GM04504 (cell line): Measurements from ENCODE around the gene MT3.

Experiments
- DNase-seq: peaks from one replicate; pipeline ENCODE4 v3.0.0-alpha.2; 2012; ENCODE audit warnings: low read depth

Gene MT3

GRCh38 chr16:56589141-56590039 lies at the start of gene MT3:
Gene MT3 (plus strand): TSS chr16:56589528. CDS start chr16:56589591, 63 bp downstream.
- no peak for DNase-seq

DNA sequence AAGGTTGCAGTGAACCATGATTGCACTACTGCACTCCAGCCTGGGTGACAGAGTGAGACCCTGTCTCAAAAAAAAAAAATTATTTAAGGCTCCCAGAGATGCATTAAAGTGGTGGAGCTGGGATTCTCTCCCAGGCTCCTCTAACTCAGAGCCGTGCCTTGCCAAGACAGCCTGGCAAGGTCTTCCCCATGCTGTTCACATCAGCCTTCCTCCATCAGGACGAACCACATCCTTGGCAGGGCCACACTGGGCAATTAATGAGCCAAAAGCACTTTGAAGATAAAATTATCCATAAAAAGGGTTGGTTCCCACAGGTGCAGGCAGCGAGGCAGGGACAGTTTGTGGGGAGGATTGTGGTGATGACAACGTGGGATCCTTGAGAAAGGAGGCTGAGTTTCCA lies 49.7 kb upstream of the MT3 start:
- DNase-seq: no peak

- no peak for DNase-seq
Observed at GRCh38 chr16:56542039-56542438, 47.3 kb upstream of the MT3 start.

GRCh38 chr16:56547120-56547948 lies 42.0 kb upstream of the MT3 start:
- DNase-seq: no peak

DNA sequence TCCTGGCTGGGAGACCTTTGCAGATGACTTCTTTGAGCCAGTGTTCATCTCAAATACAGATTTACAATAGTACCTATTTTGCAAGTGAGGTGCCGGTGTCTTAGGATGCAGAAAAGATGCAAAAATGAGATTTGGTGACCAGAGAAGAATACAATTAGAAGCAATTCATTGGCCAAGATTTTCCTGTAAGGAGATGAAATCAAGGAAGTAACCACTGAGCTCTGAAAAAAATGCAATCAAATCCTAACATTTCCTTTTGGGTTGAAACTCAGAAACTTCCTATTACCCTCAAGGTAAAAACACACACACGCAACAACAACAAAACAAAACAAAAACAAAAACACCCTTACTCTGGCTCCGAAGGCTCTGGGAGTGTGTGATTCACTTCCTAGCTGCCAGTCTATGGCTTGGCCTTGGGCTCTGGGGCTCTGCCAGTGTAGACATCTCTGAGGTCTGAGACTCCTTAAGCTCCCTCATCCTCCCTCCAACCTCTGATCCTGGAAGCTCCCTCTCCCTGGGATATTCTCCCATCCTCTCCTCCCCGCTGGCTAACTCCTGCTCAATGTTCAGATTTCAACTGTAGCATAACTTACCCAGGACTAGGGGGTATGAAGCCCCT lies 41.3 kb upstream of the MT3 start:
- DNase-seq: no peak

DNA sequence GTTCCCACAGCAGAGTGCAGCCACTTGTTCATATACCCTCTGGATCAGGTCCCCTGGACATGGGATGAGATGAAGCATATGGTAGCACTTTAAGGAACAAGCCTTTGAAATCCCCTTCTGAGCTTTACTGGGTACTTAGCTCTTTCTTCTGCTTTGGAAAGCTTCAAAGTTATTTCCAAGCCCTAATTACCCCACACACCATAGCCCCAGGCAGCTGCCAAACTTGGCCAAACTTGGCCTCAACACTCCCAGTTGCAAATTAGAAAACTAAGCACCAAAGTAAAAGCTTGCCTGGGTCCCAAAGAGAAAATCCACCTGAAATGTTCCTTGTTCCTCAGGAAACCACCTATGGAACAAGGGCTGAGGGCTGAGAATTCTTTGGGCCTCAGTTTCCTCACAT lies 40.2 kb upstream of the MT3 start:
- DNase-seq: no peak

GRCh38 chr16:56549744-56550385 lies 39.5 kb upstream of the MT3 start:
- DNase-seq: no peak

- no peak for DNase-seq
Observed at GRCh38 chr16:56551796-56552738, 37.3 kb upstream of the MT3 start.

GRCh38 chr16:56554441-56554840 lies 34.9 kb upstream of the MT3 start:
- no peak for DNase-seq

GRCh38 chr16:56558024-56558747 lies 31.1 kb upstream of the MT3 start:
- DNase-seq: peak; percentile 47

DNA sequence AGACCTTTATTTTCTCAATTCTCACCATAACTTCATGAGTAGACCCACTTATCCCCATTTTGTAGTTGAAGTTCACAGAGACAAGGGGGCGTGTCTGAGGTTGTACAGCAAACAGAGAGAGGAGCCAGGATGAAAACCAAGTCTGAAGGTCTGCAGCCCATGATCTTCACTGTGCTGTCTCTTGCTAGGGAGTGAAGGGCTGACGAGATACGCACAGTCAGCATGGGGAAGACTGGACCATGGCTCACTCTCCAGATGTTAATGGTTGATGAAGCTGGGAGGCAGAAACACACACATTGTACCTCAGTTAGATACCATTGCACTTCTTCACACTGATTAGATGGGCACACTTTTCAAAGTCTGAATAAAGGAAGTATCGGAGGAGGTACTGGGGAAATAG lies 30.2 kb upstream of the MT3 start:
- DNase-seq: no peak

- DNase-seq: no peak
Observed at GRCh38 chr16:56560447-56560846, 28.9 kb upstream of the MT3 start.

DNA sequence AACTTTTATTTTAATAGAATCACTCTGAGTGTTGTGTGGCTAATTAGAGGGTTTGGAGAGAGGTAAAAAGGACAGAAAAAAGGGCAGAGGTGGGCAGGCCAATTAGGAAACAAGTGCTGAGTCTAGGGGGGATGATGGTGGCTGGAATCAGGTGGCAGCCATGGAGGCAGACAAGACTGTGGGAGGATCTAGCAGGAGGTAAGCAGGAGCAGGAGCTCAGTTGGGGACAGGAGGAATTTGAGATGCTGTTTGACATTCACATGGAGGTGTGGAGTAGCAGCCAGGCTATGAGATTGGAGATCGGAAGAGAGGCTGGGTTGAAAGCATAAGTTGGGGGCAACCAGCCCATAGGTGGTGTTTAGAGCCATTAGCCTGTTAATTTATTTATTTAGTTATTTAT lies 28.2 kb upstream of the MT3 start:
- DNase-seq: no peak

- DNase-seq: no peak
Observed at GRCh38 chr16:56564793-56565477, 24.4 kb upstream of the MT3 start, which contains the start of gene MT4. Gene MT4 (plus strand): TSS chr16:56565073. CDS start chr16:56565129, 56 bp downstream.

DNA sequence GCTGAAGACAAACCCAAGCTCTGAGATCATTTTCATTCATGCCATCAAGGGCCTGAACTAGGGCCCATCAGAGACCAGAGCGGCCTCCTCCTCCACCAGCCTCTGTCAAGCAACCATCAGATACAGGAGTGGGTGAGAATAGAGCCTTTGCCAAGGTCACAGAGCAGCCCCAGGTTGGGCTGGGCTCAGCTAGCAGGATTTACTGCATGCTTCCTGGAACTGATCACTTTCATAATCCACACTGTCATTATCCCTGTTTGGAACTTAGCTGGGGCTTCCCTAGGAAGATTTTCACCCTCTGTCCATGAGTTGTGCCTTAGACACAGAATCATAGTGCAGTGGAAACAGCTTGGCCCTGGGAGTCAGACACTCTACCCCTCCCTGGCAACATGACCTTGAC lies 19.4 kb upstream of the MT3 start:
- no peak for DNase-seq

DNA sequence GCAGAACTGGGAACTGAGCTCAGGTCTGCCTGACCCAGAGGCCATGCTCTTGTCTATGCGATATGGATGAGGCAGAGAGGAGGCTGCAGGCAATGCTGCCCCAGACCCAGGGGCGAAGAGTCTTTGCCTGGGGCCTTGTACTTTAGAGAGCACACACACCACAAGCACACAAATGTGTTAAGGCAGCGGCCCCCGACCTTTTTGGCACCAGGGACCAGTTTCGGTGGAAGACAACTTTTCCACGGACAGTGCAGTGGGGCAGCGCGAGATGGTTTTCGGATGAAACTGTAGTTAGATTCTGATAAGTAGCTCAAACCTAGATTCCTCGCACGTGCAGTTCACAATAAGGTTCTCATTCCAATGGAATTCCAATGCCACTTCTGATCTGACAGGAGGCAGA lies 17.8 kb upstream of the MT3 start:
- no peak for DNase-seq

- DNase-seq: no peak
Observed at GRCh38 chr16:56574625-56575024, 14.7 kb upstream of the MT3 start.

GRCh38 chr16:56576585-56577299 lies 12.6 kb upstream of the MT3 start:
- peak; percentile 21 for DNase-seq

- no peak for DNase-seq
Observed at GRCh38 chr16:56577300-56577625, 12.1 kb upstream of the MT3 start.
